HFFc6 (cell line): ENCODE data around the gene FOXO6. TPM values are rescaled to one million over a fixed set of nuclear protein-coding genes. Genes with fewer than 3 reads are reported as not detected.
"Not testable (repeated sequence)": the region's sequence is repeated elsewhere in the genome, so short reads cannot be mapped to it uniquely, and the experiment has no call there.

Source experiments
- DNase-seq: peaks from one replicate; pipeline ENCODE4 v3.0.0-alpha.2; 2018
- H3K27ac Mint-ChIP-seq: 2 replicates; pipeline ENCODE4 v1.8.0; 2020; ENCODE audit warnings: mild to moderate bottlenecking, mixed read lengths
- H3K27me3 Mint-ChIP-seq: 2 replicates; pipeline ENCODE4 v1.8.0; 2021; ENCODE audit warnings: mild to moderate bottlenecking, moderate library complexity, mixed read lengths; ENCODE audit not compliant: insufficient read depth
- H3K36me3 Mint-ChIP-seq: 2 replicates; pipeline ENCODE4 v1.8.0; 2021; ENCODE audit warnings: low read depth, mixed read lengths
- H3K4me1 Mint-ChIP-seq: 2 replicates; pipeline ENCODE4 v1.8.0; 2020; ENCODE audit warnings: low read depth, mixed read lengths
- H3K4me3 Mint-ChIP-seq: 2 replicates; pipeline ENCODE4 v1.8.0; 2020; ENCODE audit warnings: mild to moderate bottlenecking, moderate library complexity, mixed read lengths
- H3K9me3 Mint-ChIP-seq: 2 replicates; pipeline ENCODE4 v1.8.0; 2020; ENCODE audit warnings: mild to moderate bottlenecking, mixed read lengths
- CTCF ChIP-seq: fragments of 200-600 bp; sonication (generic); IDR thresholded peaks from 2 replicates; pipeline ENCODE4 v1.5.0; 2021; ENCODE audit warnings: antibody characterized with exemption, mild to moderate bottlenecking
- total RNA-seq, 6 experiments: library from RNA; stranded (reverse); fragmentation: NEBNext Ultra II Directional; extraction: Animal tissue kit (Norgen Biotek cat#: 25700); gene quantifications; 2 replicates in 1 of 6; 3 replicates in 5 of 6; pipeline ENCODE4 v1.2.3, GENCODE V29; 2021

Gene FOXO6
- total RNA-seq, 6 experiments from 2014 or later, result 0.07 to 0.08 TPM; not detected in 4

GRCh38 chr1:41330588-41331545 is 30.4 kb upstream of the FOXO6 start:
- peaks cover 10% of the 10 kb centered on the region for H3K4me1 Mint-ChIP-seq

DNA sequence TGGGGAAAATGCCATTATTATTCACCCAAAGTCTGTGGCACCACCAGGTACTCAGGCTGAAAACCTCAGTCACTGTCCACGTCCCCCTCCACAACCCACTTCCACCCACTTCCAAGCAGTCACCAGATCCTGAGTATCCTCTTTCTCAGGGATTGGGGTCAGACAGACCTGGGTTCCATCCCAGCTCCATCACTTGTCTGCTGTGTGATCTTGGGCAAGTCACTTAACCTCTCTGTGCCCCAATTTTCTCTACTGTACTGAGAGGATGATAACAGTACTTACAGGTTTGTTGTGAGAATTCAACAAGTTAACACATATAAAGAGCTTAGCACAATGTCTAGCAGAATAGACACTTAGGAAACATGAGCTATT is 29.7 kb upstream of the FOXO6 start:
- H3K4me3 Mint-ChIP-seq, result no peak overlapping the region
- TF ChIP-seq CTCF, result no peak; the same call in 1 of the 2 replicates
- peaks cover 4% of the 10 kb centered on the region for H3K27me3 Mint-ChIP-seq
- peaks cover 16% of the 10 kb centered on the region for H3K9me3 Mint-ChIP-seq
- no peak overlapping the region for H3K27ac Mint-ChIP-seq
- peaks cover 9% of the 10 kb centered on the region for H3K4me1 Mint-ChIP-seq
- no peak for DNase-seq
- peaks cover 6% of the 10 kb centered on the region for H3K36me3 Mint-ChIP-seq

More at GRCh38 chr1:41330588-41331545, 30.4 kb upstream of the FOXO6 start:
- H3K36me3 Mint-ChIP-seq, result peaks cover 6% of the 10 kb centered on the region
- peaks cover 16% of the 10 kb centered on the region for H3K9me3 Mint-ChIP-seq
- no peak overlapping the region for H3K4me3 Mint-ChIP-seq
- peak; percentile 44; the same call in 1 of the 2 replicates for TF ChIP-seq CTCF
- DNase-seq, result no peak
- no peak overlapping the region for H3K27ac Mint-ChIP-seq
- peaks cover 4% of the 10 kb centered on the region for H3K27me3 Mint-ChIP-seq

DNA sequence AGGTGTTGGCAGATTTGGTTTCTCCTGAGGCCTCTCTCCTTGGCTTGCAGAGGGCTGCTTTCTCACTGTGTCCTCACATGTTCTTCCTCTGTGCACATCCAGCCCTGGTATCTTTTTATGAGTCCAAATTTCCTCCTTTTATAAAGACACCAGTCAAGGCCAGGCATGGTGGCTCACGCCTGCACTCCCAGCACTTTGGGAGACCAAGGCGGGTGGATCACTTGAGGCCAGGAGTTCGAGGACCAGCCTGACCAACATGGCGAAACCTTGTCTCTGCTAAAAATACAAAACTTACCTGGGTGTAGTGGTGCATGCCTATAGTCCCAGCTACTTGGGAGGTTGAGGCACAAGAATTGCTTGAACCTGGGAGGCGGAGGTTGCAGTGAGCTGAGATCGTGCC is 29.1 kb upstream of the FOXO6 start:
- H3K27ac Mint-ChIP-seq, H3K27me3 Mint-ChIP-seq, H3K36me3 Mint-ChIP-seq, H3K4me3 Mint-ChIP-seq, DNase-seq, H3K4me1 Mint-ChIP-seq: not testable (repeated sequence)
- H3K9me3 Mint-ChIP-seq, result peaks cover 16% of the 10 kb centered on the region

GRCh38 chr1:41333146-41333784 is 28.0 kb upstream of the FOXO6 start:
- Mint-ChIP-seq H3K4me1 (peaks cover 9% of the 10 kb centered on the region), H3K27ac (no peak overlapping the region), H3K27me3 (peaks cover 7% of the 10 kb centered on the region), H3K36me3 (peaks cover 6% of the 10 kb centered on the region), H3K4me3 (no peak overlapping the region; the same call in 1 of the 2 replicates), H3K9me3 (peaks cover 16% of the 10 kb centered on the region)
- DNase-seq, result peak; percentile 73
- TF ChIP-seq CTCF, result no peak

GRCh38 chr1:41338820-41339219 is 22.4 kb upstream of the FOXO6 start:
- Mint-ChIP-seq H3K36me3 (peaks cover 4% of the 10 kb centered on the region), H3K4me3 (no peak overlapping the region), H3K4me1 (no peaks in the 10 kb centered on the region), H3K27ac (no peak overlapping the region), H3K9me3 (peaks cover 25% of the 10 kb centered on the region), H3K27me3 (peaks cover 13% of the 10 kb centered on the region)
- DNase-seq, result no peak
- TF ChIP-seq CTCF, result no peak
